GM23338 (cell line): ENCODE results near the gene ADAMTS18. TPM values are rescaled to one million over a fixed set of nuclear protein-coding genes. Genes with fewer than 3 reads are reported as not detected.

Source experiments
- ATAC-seq: fragments of 200-7000 bp; cut with Tn5 transposase; 3 replicates; pipeline ENCODE4 v1.9.1; 2020
- DNase-seq: peaks from one replicate; pipeline ENCODE4 v3.0.0-alpha.2; 2015; ENCODE audit warnings: low spot score
- H2AFZ ChIP-seq: fragments of 200-600 bp; sonication (generic); 2 replicates; pipeline ENCODE4 v1.8.0; 2016; ENCODE audit warnings: antibody characterized with exemption, mild to moderate bottlenecking, moderate library complexity
- H3F3A ChIP-seq: fragments of 200-600 bp; sonication (generic); replicated peaks from 2 replicates; pipeline ENCODE4 v1.8.0; 2017; ENCODE audit warnings: antibody characterized with exemption, mixed run types, low read depth
- H3K27ac ChIP-seq: fragments of 200-600 bp; sonication (generic); 2 replicates; pipeline ENCODE4 v1.6.1; 2016; ENCODE audit warnings: low read depth
- H3K27me3 ChIP-seq: fragments of 200-600 bp; sonication (generic); 2 replicates; pipeline ENCODE4 v1.8.0; 2016; ENCODE audit warnings: mild to moderate bottlenecking, mixed run types, moderate library complexity; ENCODE audit not compliant: insufficient read depth
- H3K36me3 ChIP-seq: fragments of 200-600 bp; sonication (generic); 2 replicates; pipeline ENCODE4 v1.8.0; 2016; ENCODE audit warnings: mild to moderate bottlenecking; ENCODE audit not compliant: insufficient read depth
- H3K4me1 ChIP-seq: fragments of 200-600 bp; sonication (generic); 2 replicates; pipeline ENCODE4 v1.8.0; 2016; ENCODE audit warnings: mild to moderate bottlenecking, moderate library complexity; ENCODE audit not compliant: insufficient read depth
- H3K4me2 ChIP-seq: fragments of 200-600 bp; sonication (generic); 2 replicates; pipeline ENCODE4 v1.7.1; 2017; ENCODE audit warnings: mixed run types
- H3K4me3 ChIP-seq: fragments of 200-600 bp; sonication (generic); 2 replicates; pipeline ENCODE4 v1.6.1; 2016; ENCODE audit warnings: mixed run types
- H3K79me2 ChIP-seq: fragments of 200-600 bp; sonication (generic); replicated peaks from 2 replicates; pipeline ENCODE4 v1.8.0; 2017; ENCODE audit warnings: mild to moderate bottlenecking; ENCODE audit not compliant: insufficient read depth
- H3K9me2 ChIP-seq: fragments of 200-600 bp; sonication (generic); 2 replicates; pipeline ENCODE4 v1.8.0; 2017; ENCODE audit not compliant: insufficient read depth
- H4K20me1 ChIP-seq: fragments of 200-600 bp; sonication (generic); replicated peaks from 2 replicates; pipeline ENCODE4 v1.8.0; 2017; ENCODE audit warnings: mild to moderate bottlenecking; ENCODE audit not compliant: insufficient read depth
- H3K27ac Mint-ChIP-seq: 2 replicates; pipeline ENCODE4 v1.8.0; 2020; ENCODE audit warnings: inconsistent platforms, mild to moderate bottlenecking, moderate library complexity, mixed read lengths
- H3K27me3 Mint-ChIP-seq: 3 replicates; pipeline ENCODE4 v1.8.0; 2022; ENCODE audit warnings: low read depth, mild to moderate bottlenecking, moderate library complexity, mixed read lengths, inconsistent platforms; ENCODE audit not compliant: insufficient read depth, poor library complexity
- H3K36me3 Mint-ChIP-seq: 3 replicates; pipeline ENCODE4 v1.8.0; 2021; ENCODE audit warnings: low read depth, mild to moderate bottlenecking, inconsistent platforms, moderate library complexity, mixed read lengths
- H3K4me1 Mint-ChIP-seq: 3 replicates; pipeline ENCODE4 v1.8.0; 2020; ENCODE audit warnings: mild to moderate bottlenecking, inconsistent platforms, mixed read lengths
- H3K4me3 Mint-ChIP-seq: 3 replicates; pipeline ENCODE4 v1.8.0; 2021; ENCODE audit warnings: moderate library complexity, mild to moderate bottlenecking, inconsistent platforms, mixed read lengths
- H3K9me3 Mint-ChIP-seq: 3 replicates; pipeline ENCODE4 v1.8.0; 2020; ENCODE audit warnings: moderate library complexity, mild to moderate bottlenecking, inconsistent platforms, mixed read lengths
- CREB1 ChIP-seq: fragments of 250-450 bp; sonication (Bioruptor Pico); IDR thresholded peaks from 2 replicates; pipeline ENCODE4 v1.5.0; 2020; ENCODE audit warnings: low read depth, mild to moderate bottlenecking, moderate library complexity
- ETS1 ChIP-seq: IDR thresholded peaks from 2 replicates; pipeline ENCODE4 v1.6.1; 2016; ENCODE audit warnings: antibody characterized with exemption
- EZH2 ChIP-seq: fragments of 200-600 bp; sonication (generic); IDR thresholded peaks from one replicate; pipeline ENCODE4 v1.8.0; 2017; ENCODE audit warnings: antibody characterized with exemption, mild to moderate bottlenecking, low read depth; ENCODE audit not compliant: unreplicated experiment
- EZH2phosphoT487 ChIP-seq: fragments of 200-600 bp; sonication (generic); IDR thresholded peaks from one replicate; pipeline ENCODE4 v1.8.1; 2018; ENCODE audit warnings: antibody characterized with exemption; ENCODE audit not compliant: unreplicated experiment
- JUNB ChIP-seq: IDR thresholded peaks from one replicate; pipeline ENCODE4 v1.6.1; 2016; ENCODE audit warnings: antibody characterized with exemption; ENCODE audit not compliant: unreplicated experiment
- NANOG ChIP-seq: IDR thresholded peaks from 2 replicates; pipeline ENCODE4 v1.6.1; 2016; ENCODE audit warnings: antibody characterized with exemption, borderline replicate concordance
- POLR2AphosphoS5 ChIP-seq: IDR thresholded peaks from 2 replicates; pipeline ENCODE4 v1.6.1; 2016; ENCODE audit warnings: antibody characterized with exemption, low read depth
- ZNF114 ChIP-seq: fragments of 250-450 bp; sonication (Bioruptor Pico); IDR thresholded peaks from 2 replicates; pipeline ENCODE4 v1.5.0; 2020; ENCODE audit warnings: mild to moderate bottlenecking, moderate library complexity
- ZNF331 ChIP-seq: fragments of 250-450 bp; sonication (Bioruptor Pico); IDR thresholded peaks from 2 replicates; pipeline ENCODE4 v1.5.0; 2020; ENCODE audit warnings: low read depth, mild to moderate bottlenecking, moderate library complexity
- ZNF462 ChIP-seq: fragments of 250-450 bp; sonication (Bioruptor Pico); IDR thresholded peaks from 2 replicates; pipeline ENCODE4 v1.5.0; 2020; ENCODE audit warnings: mild to moderate bottlenecking, moderate library complexity
- polyA plus RNA-seq: library from polyadenylated mRNA; unstranded; fragments of >200 nt; fragmentation: Nextera tagmentation; extraction: Ambion mirVana; gene quantifications from 2 replicates; pipeline ENCODE4 v1.2.1, GENCODE V29; 2016
- total RNA-seq: library from RNA; depleted of rRNA; stranded (reverse); fragments of >200 nt; shearing (Covaris generic); gene quantifications from 2 replicates; pipeline ENCODE4 v1.2.3, GENCODE V29; 2014

Gene ADAMTS18
- total and polyA plus RNA-seq, 2 experiments from 2014 or later, result 0.15 to 0.90 TPM

- TF ChIP-seq ZNF462 (CRISPR knock-in tag), result no peak
- TF ChIP-seq NANOG, result no peak
- TF ChIP-seq ZNF114, result no peak
- no peak for TF ChIP-seq ETS1
These were observed 128.8 kb downstream of the ADAMTS18 start (continued) for GRCh38 chr16:77306075-77306474.

GRCh38 chr16:77304877-77305276 lies 130.0 kb downstream of the ADAMTS18 start:
- Histone ChIP-seq H3K4me2 (no peak overlapping the region), H3K4me1 (no peaks in the 10 kb centered on the region), H3K9me2 (no peaks in the 10 kb centered on the region), H3F3A (no peaks in the 10 kb centered on the region), H3K27ac (no peak overlapping the region), H3K27me3 (no peaks in the 10 kb centered on the region), H3K4me3 (no peak overlapping the region), H4K20me1 (no peaks in the 10 kb centered on the region), H2AFZ (no peak overlapping the region), H3K36me3 (no peaks in the 10 kb centered on the region), H3K79me2 (no peaks in the 10 kb centered on the region)
- Mint-ChIP-seq H3K27ac (no peak overlapping the region), H3K27me3 (no peaks in the 10 kb centered on the region), H3K4me3 (no peak overlapping the region), H3K9me3 (no peaks in the 10 kb centered on the region; the same call in 2 of the 3 replicates), H3K36me3 (no peaks in the 10 kb centered on the region), H3K4me1 (no peaks in the 10 kb centered on the region)
- ATAC-seq, result no peak
- TF ChIP-seq EZH2 (no peak), ZNF331 (CRISPR knock-in tag) (no peak), ZNF462 (CRISPR knock-in tag) (no peak), EZH2phosphoT487 (no peak), POLR2AphosphoS5 (no peak), CREB1 (CRISPR knock-in tag) (no peak), JUNB (no peak)
- no peak for DNase-seq
